Tibial nerve (tissue), 4 donors: ENCODE results near the gene LMBRD2. TPM values are rescaled to one million over a fixed set of nuclear protein-coding genes. Genes with fewer than 3 reads are reported as not detected.
"Not testable (repeated sequence)": the region's sequence is repeated elsewhere in the genome, so short reads cannot be mapped to it uniquely, and the experiment has no call there.

Source experiments
- DNase-seq, 2 donors: peaks; one replicate each; pipeline ENCODE4 v3.0.0-alpha.2; 2019; ENCODE audit warnings: low spot score in 2 of 2
- H3K27ac ChIP-seq, 4 donors: fragments of 200-600 bp; sonication (generic) in 3 of 4; one replicate each; pipeline ENCODE4 v1.5.1; 2017 to 2019; ENCODE audit warnings: mild to moderate bottlenecking in 1 of 4
- H3K27me3 ChIP-seq, 2 donors: fragments of 200-600 bp; sonication (generic) in 1 of 2; one replicate each; pipeline versions ENCODE4 v1.5.1 to v1.6.0; 2017 to 2019
- H3K36me3 ChIP-seq, 3 donors: fragments of 200-600 bp; sonication (generic); one replicate each; pipeline ENCODE4 v1.5.1; 2018 to 2019
- H3K4me1 ChIP-seq, 4 donors: fragments of 200-600 bp; sonication (generic) in 3 of 4; one replicate each; pipeline ENCODE4 v1.5.1; 2017 to 2019
- H3K4me3 ChIP-seq, 4 donors: fragments of 200-600 bp; sonication (generic) in 3 of 4; one replicate each; pipeline ENCODE4 v1.5.1; 2017 to 2019; ENCODE audit warnings: mild to moderate bottlenecking in 1 of 4, moderate library complexity in 1 of 4
- H3K9me3 ChIP-seq, 4 donors: fragments of 200-600 bp; sonication (generic) in 3 of 4; one replicate each; pipeline ENCODE4 v1.5.1; 2017 to 2019
- CTCF ChIP-seq, 5 experiments: fragments of 200-600 bp in 3 of 5; fragments of 450-650 bp in 2 of 5; sonication (generic) in 3 of 5; IDR thresholded peaks; one replicate each; pipeline ENCODE4 v1.5.1; 2016 to 2019; ENCODE audit warnings: antibody characterized with exemption in 5 of 5, mild to moderate bottlenecking in 3 of 5, moderate library complexity in 2 of 5
- EP300 ChIP-seq, 2 donors: sonication (generic); formaldehyde crosslinking; IDR thresholded peaks; one replicate each; pipeline ENCODE4 v1.6.1; 2017; ENCODE audit warnings: antibody characterized with exemption in 2 of 2, mild to moderate bottlenecking in 1 of 2
- POLR2A ChIP-seq, 2 donors: fragments of 450-650 bp; IDR thresholded peaks; one replicate each; pipeline ENCODE4 v1.6.1; 2017; ENCODE audit warnings: antibody characterized with exemption in 2 of 2, mild to moderate bottlenecking in 2 of 2, moderate library complexity in 2 of 2
- WGBS, 2 donors: methylation state at CpG; one replicate each; pipeline ENCODE4 v1.1.5; 2018; 5-methylcytosine and 5-hydroxymethylcytosine counted together
- total RNA-seq, 4 donors: library from RNA; depleted of rRNA; stranded (reverse); fragments of >200 nt; gene quantifications; one replicate each; pipeline ENCODE4 v1.1.0, GENCODE V29; 2016

Gene LMBRD2
- total RNA-seq, 4 donors from 2014 or later = 9.0 to 29.7 (median 15.6) TPM

GRCh38 chr5:36193746-36194145, 42.1 kb upstream of the LMBRD2 start:
- Histone ChIP-seq H3K4me3 (no peak overlapping the region), H3K27ac (no peak overlapping the region), H3K9me3 (peaks cover 0 to 17% (median 0%) of the 10 kb centered on the region in 4 donors), H3K27me3 (no peaks in the 10 kb centered on the region), H3K4me1 (no peaks in the 10 kb centered on the region), H3K36me3 (peaks cover 4 to 94% (median 11%) of the 10 kb centered on the region in 3 donors)
- DNase-seq = no peak
- 94 to 98% methylated on average over 5 of the region's 5 CpGs for WGBS, 2 donors
- TF ChIP-seq CTCF (IDR thresholded peaks at IDR 0.05) = no peak
- TF ChIP-seq POLR2A (IDR thresholded peaks at IDR 0.05) = no peak
- no peak for TF ChIP-seq EP300 (IDR thresholded peaks at IDR 0.05)

GRCh38 chr5:36184408-36184807, 32.7 kb upstream of the LMBRD2 start:
- not testable (repeated sequence) for H3K4me1 ChIP-seq, H3K4me3 ChIP-seq, H3K27me3 ChIP-seq, H3K27ac ChIP-seq, DNase-seq
- Histone ChIP-seq H3K36me3 (peaks cover 0 to 89% (median 3%) of the 10 kb centered on the region in 3 donors), H3K9me3 (peaks cover 0 to 18% (median 0%) of the 10 kb centered on the region in 4 donors)
- 75 to 96% methylated on average over 3 to 4 of the region's 4 CpGs for WGBS, 2 donors

- TF ChIP-seq POLR2A (IDR thresholded peaks at IDR 0.05) = no peak
- TF ChIP-seq CTCF (IDR thresholded peaks at IDR 0.05) = no peak
- TF ChIP-seq EP300 (IDR thresholded peaks at IDR 0.05) = no peak
- peaks cover 0 to 3% (median 0%) of the 10 kb centered on the region in 4 donors for H3K9me3 ChIP-seq
- no peak overlapping the region for H3K27ac ChIP-seq
- no peak for DNase-seq
- H3K27me3 ChIP-seq = no peaks in the 10 kb centered on the region
- H3K36me3 ChIP-seq = peaks cover 0 to 83% (median 3%) of the 10 kb centered on the region in 3 donors
- no peaks in the 10 kb centered on the region for H3K4me1 ChIP-seq
- no peak overlapping the region for H3K4me3 ChIP-seq
- 81 to 85% methylated on average over 2 of the region's 2 CpGs for WGBS, 2 donors
These were observed 30.1 kb upstream of the LMBRD2 start for GRCh38 chr5:36181774-36182173.

GRCh38 chr5:36180556-36181350, 29.1 kb upstream of the LMBRD2 start:
- peaks cover 0 to 3% (median 0%) of the 10 kb centered on the region in 4 donors for H3K9me3 ChIP-seq
- 89 to 92% methylated on average over 2 of the region's 2 CpGs for WGBS, 2 donors
- H3K36me3 ChIP-seq = peaks cover 0 to 77% (median 3%) of the 10 kb centered on the region in 3 donors
- no peak for DNase-seq
- H3K27me3 ChIP-seq = no peaks in the 10 kb centered on the region
- no peak overlapping the region for H3K4me3 ChIP-seq
- no peak overlapping the region for H3K27ac ChIP-seq
- TF ChIP-seq POLR2A (IDR thresholded peaks at IDR 0.05) = no peak
- no peaks in the 10 kb centered on the region for H3K4me1 ChIP-seq

- TF ChIP-seq POLR2A (IDR thresholded peaks at IDR 0.05) (no peak), EP300 (IDR thresholded peaks at IDR 0.05) (no peak), CTCF (IDR thresholded peaks at IDR 0.05) (no peak)
- Histone ChIP-seq H3K27me3 (no peaks in the 10 kb centered on the region), H3K4me1 (no peaks in the 10 kb centered on the region), H3K9me3 (peaks cover 0 to under 1% (median 0%) of the 10 kb centered on the region in 4 donors), H3K4me3 (no peak overlapping the region), H3K27ac (no peak overlapping the region), H3K36me3 (peaks cover 0 to 73% (median 3%) of the 10 kb centered on the region in 3 donors)
- no peak for DNase-seq
- 87 to 91% methylated on average over 4 of the region's 4 CpGs for WGBS, 2 donors
These were observed 28.3 kb upstream of the LMBRD2 start for GRCh38 chr5:36179950-36180349.

GRCh38 chr5:36178524-36178890, 26.8 kb upstream of the LMBRD2 start:
- H3K36me3 ChIP-seq = peaks cover 0 to 72% (median 3%) of the 10 kb centered on the region in 3 donors
- no peaks in the 10 kb centered on the region for H3K27me3 ChIP-seq
- WGBS, 2 donors = 84 to 88% methylated on average over 3 of the region's 3 CpGs
- no peaks in the 10 kb centered on the region for H3K9me3 ChIP-seq
- no peak for DNase-seq
- TF ChIP-seq POLR2A (IDR thresholded peaks at IDR 0.05) = no peak
- no peak for TF ChIP-seq CTCF (IDR thresholded peaks at IDR 0.05)
- TF ChIP-seq EP300 (IDR thresholded peaks at IDR 0.05) = no peak
- H3K4me3 ChIP-seq = no peak overlapping the region
- no peaks in the 10 kb centered on the region for H3K4me1 ChIP-seq
- H3K27ac ChIP-seq = no peak overlapping the region
